ENCODE data around the gene MAB21L4.

Gene MAB21L4

GRCh38 chr2:240869956-240870875 is 25.7 kb downstream of the MAB21L4 start:
- H3K36me3 ChIP-seq (ENCODE audit: insufficient read depth, low read length), result no peaks in the 10 kb centered on the region
- H3K27ac ChIP-seq, result no peak overlapping the region
- no peak overlapping the region for H3K4me3 ChIP-seq
- TF ChIP-seq POLR2AphosphoS5 (IDR thresholded peaks at IDR 0.05; ENCODE audit: borderline replicate concordance, low read depth, low read length) (no peak), FOXP2 (optimal IDR thresholded peaks at IDR 0.05; ENCODE audit: control extremely low read depth, extremely low read length, insufficient read depth) (no peak), EZH2 (IDR thresholded peaks at IDR 0.05) (no peak)
- no peak for DNase-seq (ENCODE audit: low read depth, low spot score)
- H3K9ac ChIP-seq (ENCODE audit: insufficient read length), result no peak overlapping the region
- H3K9me3 ChIP-seq (ENCODE audit: low read depth, low read length), result no peaks in the 10 kb centered on the region

GRCh38 chr2:240869109-240869955 is 26.6 kb downstream of the MAB21L4 start:
- no peak for TF ChIP-seq EZH2 (IDR thresholded peaks at IDR 0.05)
- TF ChIP-seq POLR2AphosphoS5 (IDR thresholded peaks at IDR 0.05; ENCODE audit: borderline replicate concordance, low read depth, low read length), result no peak
- TF ChIP-seq FOXP2 (optimal IDR thresholded peaks at IDR 0.05; ENCODE audit: control extremely low read depth, extremely low read length, insufficient read depth), result no peak
- no peak overlapping the region for H3K27ac ChIP-seq
- H3K9ac ChIP-seq (ENCODE audit: insufficient read length), result no peak overlapping the region
- no peak for DNase-seq (ENCODE audit: low read depth, low spot score)
- H3K9me3 ChIP-seq (ENCODE audit: low read depth, low read length), result no peaks in the 10 kb centered on the region
- no peaks in the 10 kb centered on the region for H3K36me3 ChIP-seq (ENCODE audit: insufficient read depth, low read length)
- no peak overlapping the region for H3K4me3 ChIP-seq

DNA sequence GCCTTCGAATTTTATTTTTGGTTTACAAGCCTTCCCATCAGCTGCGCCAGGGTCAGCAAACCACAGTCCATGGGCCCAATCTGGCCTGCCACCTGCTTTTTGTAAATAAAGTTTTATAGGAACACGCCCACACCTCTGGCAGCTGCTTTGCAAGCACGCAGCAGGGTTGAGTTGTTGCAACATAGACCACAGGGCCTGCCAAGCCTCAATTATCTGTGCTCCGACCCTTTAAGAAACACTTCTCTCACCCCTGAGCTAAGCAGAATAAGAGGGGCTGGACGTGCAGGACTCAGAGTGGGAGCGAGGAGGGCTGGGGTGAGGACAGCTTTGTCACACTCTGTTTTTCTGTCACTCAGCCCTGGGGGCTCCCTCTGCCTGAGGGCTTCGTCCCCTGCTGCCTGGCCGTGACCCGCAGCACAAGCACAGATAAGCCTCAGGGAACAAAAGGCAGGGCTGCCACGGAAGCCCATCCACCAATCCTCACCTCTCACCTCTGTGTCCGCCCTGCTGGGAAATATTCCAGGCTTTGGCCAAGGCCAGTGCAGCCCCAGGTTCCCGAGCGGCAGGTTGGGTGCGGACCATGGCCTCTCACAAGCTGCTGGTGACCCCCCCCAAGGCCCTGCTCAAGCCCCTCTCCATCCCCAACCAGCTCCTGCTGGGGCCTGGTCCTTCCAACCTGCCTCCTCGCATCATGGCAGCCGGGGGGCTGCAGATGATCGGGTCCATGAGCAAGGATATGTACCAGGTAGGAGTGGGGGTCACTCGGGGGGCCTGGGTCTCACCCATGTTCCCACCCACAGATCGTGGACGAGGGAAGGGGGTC is 27.5 kb downstream of the MAB21L4 start, which contains the start of gene AGXT:
Gene AGXT (plus strand): TSS at position 539 of the 823 bp plus-strand sequence. CDS start 42 bp downstream, at position 581.
- no peak within 1 kb of the TSS for H3K27ac ChIP-seq
- H3K36me3 ChIP-seq (ENCODE audit: insufficient read depth, low read length), result no peaks in the 10 kb centered on the region
- no peak within 1 kb of the TSS for H3K9ac ChIP-seq (ENCODE audit: insufficient read length)
- TF ChIP-seq POLR2AphosphoS5 (IDR thresholded peaks at IDR 0.05; ENCODE audit: borderline replicate concordance, low read depth, low read length) (no peak), FOXP2 (optimal IDR thresholded peaks at IDR 0.05; ENCODE audit: control extremely low read depth, extremely low read length, insufficient read depth) (no peak), EZH2 (IDR thresholded peaks at IDR 0.05) (no peak)
- no peaks in the 10 kb centered on the region for H3K9me3 ChIP-seq (ENCODE audit: low read depth, low read length)
- H3K4me3 ChIP-seq, result no peak within 1 kb of the TSS
- DNase-seq (ENCODE audit: low read depth, low spot score), result no peak

DNA sequence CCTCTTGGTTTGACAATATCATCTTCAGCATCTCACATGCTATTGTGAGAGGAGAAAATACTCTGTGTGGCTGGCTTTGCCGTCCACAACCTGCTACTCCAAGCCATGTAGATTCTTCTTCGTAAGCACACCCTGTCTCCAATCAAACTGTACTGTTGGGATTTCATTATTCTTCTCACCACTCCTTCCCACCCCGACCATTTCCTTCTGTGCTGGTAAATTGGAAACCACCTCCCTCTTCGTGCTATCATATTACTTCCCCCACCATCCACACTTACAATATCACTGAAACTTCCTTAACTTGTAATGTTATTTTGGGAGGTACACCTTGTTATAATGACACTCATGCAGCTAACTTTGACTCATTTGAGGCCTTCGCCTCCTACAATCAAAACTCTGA is 30.6 kb downstream of the MAB21L4 start:
- no peak for DNase-seq (ENCODE audit: low read depth, low spot score)
- Histone ChIP-seq H3K27ac (no peak overlapping the region), H3K36me3 (ENCODE audit: insufficient read depth, low read length) (no peaks in the 10 kb centered on the region), H3K4me3 (no peak overlapping the region), H3K9ac (ENCODE audit: insufficient read length) (no peak overlapping the region), H3K9me3 (ENCODE audit: low read depth, low read length) (no peaks in the 10 kb centered on the region)
- TF ChIP-seq EZH2 (IDR thresholded peaks at IDR 0.05) (no peak), FOXP2 (optimal IDR thresholded peaks at IDR 0.05; ENCODE audit: control extremely low read depth, extremely low read length, insufficient read depth) (no peak), POLR2AphosphoS5 (IDR thresholded peaks at IDR 0.05; ENCODE audit: borderline replicate concordance, low read depth, low read length) (no peak)

GRCh38 chr2:240864475-240864874 is 31.5 kb downstream of the MAB21L4 start:
- Histone ChIP-seq H3K36me3 (ENCODE audit: insufficient read depth, low read length) (no peaks in the 10 kb centered on the region), H3K9me3 (ENCODE audit: low read depth, low read length) (no peaks in the 10 kb centered on the region), H3K27ac (no peak overlapping the region), H3K9ac (ENCODE audit: insufficient read length) (no peak overlapping the region), H3K4me3 (no peak overlapping the region)
- DNase-seq (ENCODE audit: low read depth, low spot score), result no peak
- TF ChIP-seq EZH2 (IDR thresholded peaks at IDR 0.05) (no peak), POLR2AphosphoS5 (IDR thresholded peaks at IDR 0.05; ENCODE audit: borderline replicate concordance, low read depth, low read length) (no peak), FOXP2 (optimal IDR thresholded peaks at IDR 0.05; ENCODE audit: control extremely low read depth, extremely low read length, insufficient read depth) (no peak)

DNA sequence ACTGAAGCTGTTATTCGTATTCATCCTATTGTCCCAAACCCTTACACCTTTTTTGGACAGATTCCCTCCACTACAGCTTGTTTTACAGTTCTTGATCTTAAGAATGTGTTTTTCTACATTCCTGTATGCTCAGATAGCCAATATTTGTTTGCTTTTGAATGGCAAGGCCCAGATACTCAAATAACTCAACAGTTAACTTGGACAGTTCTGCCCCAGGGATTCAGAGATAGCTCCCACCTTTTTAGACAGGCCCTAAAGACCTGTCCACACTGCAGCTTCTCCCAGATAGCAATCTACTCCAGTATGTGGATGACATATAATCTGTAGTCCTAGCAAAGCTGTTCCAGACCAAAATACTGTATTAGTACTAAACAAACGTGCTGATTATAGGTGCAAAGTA is 34.4 kb downstream of the MAB21L4 start:
- Histone ChIP-seq H3K27ac (no peak overlapping the region), H3K4me3 (no peak overlapping the region), H3K9me3 (ENCODE audit: low read depth, low read length) (no peaks in the 10 kb centered on the region), H3K9ac (ENCODE audit: insufficient read length) (no peak overlapping the region), H3K36me3 (ENCODE audit: insufficient read depth, low read length) (no peaks in the 10 kb centered on the region)
- DNase-seq (ENCODE audit: low read depth, low spot score), result no peak
- TF ChIP-seq POLR2AphosphoS5 (IDR thresholded peaks at IDR 0.05; ENCODE audit: borderline replicate concordance, low read depth, low read length) (no peak), FOXP2 (optimal IDR thresholded peaks at IDR 0.05; ENCODE audit: control extremely low read depth, extremely low read length, insufficient read depth) (no peak), EZH2 (IDR thresholded peaks at IDR 0.05) (no peak)

GRCh38 chr2:240858871-240859270 is 37.1 kb downstream of the MAB21L4 start:
- Histone ChIP-seq H3K9ac (ENCODE audit: insufficient read length) (no peak overlapping the region), H3K27ac (no peak overlapping the region), H3K4me3 (no peak overlapping the region), H3K36me3 (ENCODE audit: insufficient read depth, low read length) (no peaks in the 10 kb centered on the region), H3K9me3 (ENCODE audit: low read depth, low read length) (no peaks in the 10 kb centered on the region)
- DNase-seq (ENCODE audit: low read depth, low spot score), result no peak
- TF ChIP-seq EZH2 (IDR thresholded peaks at IDR 0.05), result no peak
- no peak for TF ChIP-seq POLR2AphosphoS5 (IDR thresholded peaks at IDR 0.05; ENCODE audit: borderline replicate concordance, low read depth, low read length)
- no peak for TF ChIP-seq FOXP2 (optimal IDR thresholded peaks at IDR 0.05; ENCODE audit: control extremely low read depth, extremely low read length, insufficient read depth)
